ENCODE measurements around the gene ISYNA1. TPM values are rescaled to one million over a fixed set of nuclear protein-coding genes. Genes with fewer than 3 reads are reported as not detected.

ISYNA1 gene
- total and polyA plus RNA-seq, 8 donors, result 7.8 to 47.3 (median 15.4) TPM

GRCh38 chr19:18429717-18430416, 8.1 kb downstream of the ISYNA1 start:
- DNase-seq, result peak in 1 of 2 donors; percentile 36
- peak overlapping the region in 3 of 4 donors; percentile 44 to 51 (median 48) for H3K4me3 ChIP-seq
- peak overlapping the region in 4 of 5 donors; percentile 78 to 89 (median 84) for H3K27ac ChIP-seq
- peaks cover 38 to 85% (median 65%) of the 10 kb centered on the region in 4 donors for H3K4me1 ChIP-seq
- TF ChIP-seq POLR2A (IDR thresholded peaks at IDR 0.05) (no peak), CTCF (IDR thresholded peaks at IDR 0.05) (no peak), POLR2AphosphoS5 (IDR thresholded peaks at IDR 0.05) (no peak), EP300 (IDR thresholded peaks at IDR 0.05) (no peak)
- intact Hi-C loops (cut with DNase I; ENCODE audit: low total_unique reads), result no loop called here
- peaks cover 0 to 14% (median 0%) of the 10 kb centered on the region in 3 donors for H3K27me3 ChIP-seq
- H3K9me3 ChIP-seq, result no peaks in the 10 kb centered on the region
- H3K36me3 ChIP-seq, result peaks cover 0 to 11% (median 4%) of the 10 kb centered on the region in 4 donors
- WGBS, 5 donors, result 46 to 63% (median 52%) methylated on average over 5 to 13 of the region's 13 CpGs

GRCh38 chr19:18428787-18429674, 8.9 kb downstream of the ISYNA1 start:
- intact Hi-C loops (cut with DNase I; ENCODE audit: low total_unique reads), result no loop called here
- no peaks in the 10 kb centered on the region for H3K9me3 ChIP-seq
- TF ChIP-seq EP300 (IDR thresholded peaks at IDR 0.05) (no peak), POLR2A (IDR thresholded peaks at IDR 0.05) (no peak), CTCF (IDR thresholded peaks at IDR 0.05) (no peak), POLR2AphosphoS5 (IDR thresholded peaks at IDR 0.05) (peak in 1 of 3 donors; percentile 46)
- H3K4me1 ChIP-seq, result peaks cover 38 to 85% (median 67%) of the 10 kb centered on the region in 4 donors
- H3K4me3 ChIP-seq, result peak overlapping the region; percentile 44 to 51 (median 48)
- H3K36me3 ChIP-seq, result peaks cover 0 to 8% (median 2%) of the 10 kb centered on the region in 4 donors
- WGBS, 5 donors, result 5 to 19% (median 7%) methylated on average over 3 to 77 of the region's 77 CpGs
- H3K27me3 ChIP-seq, result peaks cover 0 to 13% (median 0%) of the 10 kb centered on the region in 3 donors
- peak; percentile 70 to 95 for DNase-seq
- H3K27ac ChIP-seq, result peak overlapping the region; percentile 68 to 89 (median 84)

- peak overlapping the region in 3 of 4 donors; percentile 44 to 51 (median 48) for H3K4me3 ChIP-seq
- WGBS, 5 donors, result 67 to 88% (median 75%) methylated on average over 8 to 17 of the region's 17 CpGs
- H3K36me3 ChIP-seq, result peaks cover 0 to 8% (median 2%) of the 10 kb centered on the region in 4 donors
- H3K27me3 ChIP-seq, result peaks cover 0 to 7% (median 0%) of the 10 kb centered on the region in 3 donors
- TF ChIP-seq CTCF (IDR thresholded peaks at IDR 0.05), result no peak
- no peak for TF ChIP-seq EP300 (IDR thresholded peaks at IDR 0.05)
- no peak for TF ChIP-seq POLR2AphosphoS5 (IDR thresholded peaks at IDR 0.05)
- no peak for TF ChIP-seq POLR2A (IDR thresholded peaks at IDR 0.05)
- H3K27ac ChIP-seq, result peak overlapping the region; percentile 68 to 89 (median 84)
- DNase-seq, result no peak
- intact Hi-C loops (cut with DNase I; ENCODE audit: low total_unique reads), result no loop called here
- peaks cover 40 to 87% (median 70%) of the 10 kb centered on the region in 4 donors for H3K4me1 ChIP-seq
- no peaks in the 10 kb centered on the region for H3K9me3 ChIP-seq
Observed at GRCh38 chr19:18428173-18428786, 9.7 kb downstream of the ISYNA1 start.

- Histone ChIP-seq H3K4me3 (no peak overlapping the region), H3K4me1 (peaks cover 38 to 87% (median 70%) of the 10 kb centered on the region in 4 donors), H3K27me3 (peaks cover 0 to 1% (median 0%) of the 10 kb centered on the region in 3 donors), H3K27ac (peak overlapping the region in 2 of 5 donors; percentile 85 to 89), H3K9me3 (no peaks in the 10 kb centered on the region), H3K36me3 (peaks cover 0 to 8% (median 2%) of the 10 kb centered on the region in 4 donors)
- TF ChIP-seq EP300 (IDR thresholded peaks at IDR 0.05) (no peak), POLR2A (IDR thresholded peaks at IDR 0.05) (no peak), CTCF (IDR thresholded peaks at IDR 0.05) (no peak), POLR2AphosphoS5 (IDR thresholded peaks at IDR 0.05) (no peak)
- WGBS, 5 donors, result 88 to 92% (median 91%) methylated on average over 11 to 12 of the region's 12 CpGs
- intact Hi-C loops (cut with DNase I; ENCODE audit: low total_unique reads), result no loop called here
- no peak for DNase-seq
Observed at GRCh38 chr19:18427743-18428113, 10.2 kb downstream of the ISYNA1 start.
